Naive B cell (primary cell): Measurements from ENCODE around the gene GLIPR1. TPM values are rescaled to one million over a fixed set of nuclear protein-coding genes. Genes with fewer than 3 reads are reported as not detected.
"Not testable (repeated sequence)": the region's sequence is repeated elsewhere in the genome, so short reads cannot be mapped to it uniquely, and the experiment has no call there.

ENCODE experiments used
- ATAC-seq, 2 donors: fragments of 150-1000 bp; cut with Tn5 transposase; 2 replicates each; pipeline ENCODE4 v1.10.0; 2021; ENCODE audit warnings: low read depth in 2 of 2, mild to moderate bottlenecking in 2 of 2, moderate library complexity in 2 of 2
- DNase-seq: peaks from one replicate; pipeline ENCODE4 v3.0.0; 2022
- H3K27ac Mint-ChIP-seq, 6 donors: one replicate each; pipeline ENCODE4 v1.8.0; 2020 to 2022; ENCODE audit warnings: mild to moderate bottlenecking in 6 of 6, mixed read lengths in 6 of 6, moderate library complexity in 5 of 6, inconsistent platforms in 2 of 6
- H3K27me3 Mint-ChIP-seq, 3 donors: one replicate each; pipeline ENCODE4 v1.8.0; 2021 to 2022; ENCODE audit warnings: mixed read lengths in 3 of 3, mild to moderate bottlenecking in 1 of 3
- H3K36me3 Mint-ChIP-seq, 2 donors: one replicate each; pipeline ENCODE4 v1.8.0; 2020 to 2022; ENCODE audit warnings: mixed read lengths in 2 of 2, inconsistent platforms in 1 of 2, mild to moderate bottlenecking in 1 of 2
- H3K4me1 Mint-ChIP-seq, 3 donors: one replicate each; pipeline ENCODE4 v1.8.0; 2020 to 2022; ENCODE audit warnings: mixed read lengths in 3 of 3, inconsistent platforms in 1 of 3, mild to moderate bottlenecking in 1 of 3, moderate library complexity in 1 of 3
- H3K4me3 Mint-ChIP-seq, 8 donors: one replicate each; pipeline ENCODE4 v1.8.0; 2020 to 2022; ENCODE audit warnings: mild to moderate bottlenecking in 8 of 8, mixed read lengths in 8 of 8, moderate library complexity in 8 of 8, inconsistent platforms in 2 of 8
- H3K9me3 Mint-ChIP-seq, 7 donors: one replicate each; pipeline ENCODE4 v1.8.0; 2020 to 2022; ENCODE audit warnings: mixed read lengths in 7 of 7, mild to moderate bottlenecking in 5 of 7, inconsistent platforms in 2 of 7, moderate library complexity in 1 of 7
- polyA plus RNA-seq, 6 donors: library from polyadenylated mRNA; unstranded; fragments of 300-500 nt; fragmentation: Illumina TruSeq; gene quantifications; one replicate each; pipeline ENCODE4 v1.2.3, GENCODE V29; 2021; ENCODE audit warnings: low read depth in 6 of 6

The GLIPR1 gene
- polyA plus RNA-seq, 6 donors from 2014 or later = 238 to 289 (median 253) TPM

GRCh38 chr12:75505706-75506312, 25.3 kb downstream of the GLIPR1 start:
- Mint-ChIP-seq H3K27me3 (no peaks in the 10 kb centered on the region), H3K27ac (peak overlapping the region in 5 of 6 donors; percentile 3 to 87 (median 30)), H3K4me1 (peaks cover 12 to 15% (median 13%) of the 10 kb centered on the region in 3 donors), H3K4me3 (no peak overlapping the region), H3K9me3 (no peaks in the 10 kb centered on the region), H3K36me3 (peaks cover 0 to 10% of the 10 kb centered on the region in 2 donors)
- ATAC-seq (peak; percentile 53), DNase-seq (no peak)

GRCh38 chr12:75507086-75507485, 26.5 kb downstream of the GLIPR1 start:
- Mint-ChIP-seq H3K27ac (peak overlapping the region in 3 of 6 donors; percentile 42 to 54 (median 54)), H3K27me3 (no peaks in the 10 kb centered on the region), H3K9me3 (no peaks in the 10 kb centered on the region), H3K4me1 (peaks cover 16 to 26% (median 20%) of the 10 kb centered on the region in 3 donors), H3K36me3 (peaks cover 0 to 10% of the 10 kb centered on the region in 2 donors), H3K4me3 (no peak overlapping the region)
- DNase-seq = no peak
- no peak for ATAC-seq

- no peaks in the 10 kb centered on the region for H3K27me3 Mint-ChIP-seq
- peaks cover 0 to 10% of the 10 kb centered on the region in 2 donors for H3K36me3 Mint-ChIP-seq
- peaks cover 16 to 27% (median 20%) of the 10 kb centered on the region in 3 donors for H3K4me1 Mint-ChIP-seq
- H3K27ac Mint-ChIP-seq = no peak overlapping the region
- no peaks in the 10 kb centered on the region for H3K9me3 Mint-ChIP-seq
- H3K4me3 Mint-ChIP-seq = peak overlapping the region in 1 of 8 donors; percentile 28
- DNase-seq = no peak
- ATAC-seq = no peak
Observed at GRCh38 chr12:75508159-75508558, 27.6 kb downstream of the GLIPR1 start.

- peaks cover 13 to 27% (median 20%) of the 10 kb centered on the region in 3 donors for H3K4me1 Mint-ChIP-seq
- peak overlapping the region in 4 of 6 donors; percentile 26 to 98 (median 70) for H3K27ac Mint-ChIP-seq
- H3K36me3 Mint-ChIP-seq = peaks cover 0 to 10% of the 10 kb centered on the region in 2 donors
- peak overlapping the region in 6 of 8 donors; percentile 92 to 99 (median 99) for H3K4me3 Mint-ChIP-seq
- ATAC-seq (no peak), DNase-seq (no peak)
- no peaks in the 10 kb centered on the region for H3K27me3 Mint-ChIP-seq
- H3K9me3 Mint-ChIP-seq = no peaks in the 10 kb centered on the region
Observed at GRCh38 chr12:75509621-75510020, 29.1 kb downstream of the GLIPR1 start.

- Mint-ChIP-seq H3K4me3 (peak within 1 kb of the TSS; percentile 92 to 99 (median 99)), H3K36me3 (peaks cover 0 to under 1% of the 10 kb centered on the region in 2 donors), H3K4me1 (peaks cover 13 to 27% (median 20%) of the 10 kb centered on the region in 3 donors), H3K27me3 (peaks cover 0 to 8% (median 5%) of the 10 kb centered on the region in 3 donors), H3K9me3 (no peaks in the 10 kb centered on the region), H3K27ac (peak within 1 kb of the TSS; percentile 96 to 100 (median 98))
- ATAC-seq (peak; percentile 95 to 96), DNase-seq (peak; percentile 86)
Observed at GRCh38 chr12:75511116-75512048, 30.8 kb downstream of the GLIPR1 start, which contains the start of gene KRR1. TSS of gene KRR1 (minus strand) at chr12:75511609. CDS start at chr12:75511597, 12 bp downstream.

- not testable (repeated sequence) for H3K4me1 Mint-ChIP-seq, ATAC-seq, H3K4me3 Mint-ChIP-seq, H3K36me3 Mint-ChIP-seq, H3K9me3 Mint-ChIP-seq, H3K27ac Mint-ChIP-seq, DNase-seq
- peaks cover 5 to 63% (median 30%) of the 10 kb centered on the region in 3 donors for H3K27me3 Mint-ChIP-seq
Observed at GRCh38 chr12:75521224-75521623, 40.7 kb downstream of the GLIPR1 start.

- ATAC-seq, H3K9me3 Mint-ChIP-seq, H3K27ac Mint-ChIP-seq, H3K4me1 Mint-ChIP-seq, H3K4me3 Mint-ChIP-seq, DNase-seq, H3K36me3 Mint-ChIP-seq: not testable (repeated sequence)
- peaks cover 11 to 63% (median 24%) of the 10 kb centered on the region in 3 donors for H3K27me3 Mint-ChIP-seq
Observed at GRCh38 chr12:75522124-75522523, 41.6 kb downstream of the GLIPR1 start.

GRCh38 chr12:75525263-75525662, 44.7 kb downstream of the GLIPR1 start:
- peaks cover 12 to 51% (median 34%) of the 10 kb centered on the region in 3 donors for H3K27me3 Mint-ChIP-seq
- ATAC-seq = no peak
- peaks cover 0 to 5% (median 3%) of the 10 kb centered on the region in 7 donors for H3K9me3 Mint-ChIP-seq
- no peaks in the 10 kb centered on the region for H3K36me3 Mint-ChIP-seq
- peaks cover 6 to 8% (median 7%) of the 10 kb centered on the region in 3 donors for H3K4me1 Mint-ChIP-seq
- no peak overlapping the region for H3K4me3 Mint-ChIP-seq
- DNase-seq = no peak
- H3K27ac Mint-ChIP-seq = no peak overlapping the region

- Mint-ChIP-seq H3K27ac (no peak overlapping the region), H3K4me1 (peaks cover 6 to 8% (median 7%) of the 10 kb centered on the region in 3 donors), H3K4me3 (no peak overlapping the region), H3K27me3 (peaks cover 16 to 42% (median 29%) of the 10 kb centered on the region in 3 donors), H3K36me3 (no peaks in the 10 kb centered on the region), H3K9me3 (peaks cover 0 to 2% (median 0%) of the 10 kb centered on the region in 7 donors)
- peak; percentile 79 to 88 for ATAC-seq
- peak; percentile 14 for DNase-seq
Observed at GRCh38 chr12:75526655-75527511, 46.3 kb downstream of the GLIPR1 start.

GRCh38 chr12:75528272-75528671, 47.7 kb downstream of the GLIPR1 start:
- H3K27me3 Mint-ChIP-seq = peaks cover 16 to 29% (median 21%) of the 10 kb centered on the region in 3 donors
- H3K4me1 Mint-ChIP-seq = peaks cover 6 to 8% (median 7%) of the 10 kb centered on the region in 3 donors
- ATAC-seq = no peak
- no peak for DNase-seq
- no peaks in the 10 kb centered on the region for H3K36me3 Mint-ChIP-seq
- H3K27ac Mint-ChIP-seq = no peak overlapping the region
- H3K9me3 Mint-ChIP-seq = no peaks in the 10 kb centered on the region
- no peak overlapping the region for H3K4me3 Mint-ChIP-seq

- no peak overlapping the region for H3K4me3 Mint-ChIP-seq
- H3K27me3 Mint-ChIP-seq = peaks cover 19 to 28% (median 21%) of the 10 kb centered on the region in 3 donors
- H3K9me3 Mint-ChIP-seq = no peaks in the 10 kb centered on the region
- no peak overlapping the region for H3K27ac Mint-ChIP-seq
- DNase-seq (no peak), ATAC-seq (no peak)
- H3K36me3 Mint-ChIP-seq = no peaks in the 10 kb centered on the region
- H3K4me1 Mint-ChIP-seq = peaks cover 6 to 8% (median 7%) of the 10 kb centered on the region in 3 donors
Observed at GRCh38 chr12:75528692-75529091, 48.1 kb downstream of the GLIPR1 start.

GRCh38 chr12:75529316-75529715, 48.8 kb downstream of the GLIPR1 start:
- Mint-ChIP-seq H3K27ac (no peak overlapping the region), H3K9me3 (no peaks in the 10 kb centered on the region), H3K4me3 (no peak overlapping the region), H3K36me3 (no peaks in the 10 kb centered on the region), H3K27me3 (peaks cover 21 to 25% (median 25%) of the 10 kb centered on the region in 3 donors), H3K4me1 (peaks cover 6 to 8% (median 7%) of the 10 kb centered on the region in 3 donors)
- ATAC-seq = no peak
- DNase-seq = no peak
